H9 (cell line): Measurements from ENCODE around the gene MEMO1. TPM values are rescaled to one million over a fixed set of nuclear protein-coding genes. Genes with fewer than 3 reads are reported as not detected.

ENCODE experiments used
- DNase-seq: peaks from one replicate; pipeline ENCODE4 v3.0.0-alpha.2; 2017
- H2AFZ ChIP-seq: one replicate; pipeline ENCODE4 v1.6.1; 2013; ENCODE audit warnings: mild to moderate bottlenecking, low read length, control low read depth, moderate library complexity
- H2AK5ac ChIP-seq: 2 replicates; pipeline ENCODE4 v1.6.1; 2013; ENCODE audit warnings: low read length, control low read depth, mixed read lengths; ENCODE audit not compliant: insufficient read length
- H2BK120ac ChIP-seq: one replicate; pipeline ENCODE4 v1.6.1; 2013; ENCODE audit warnings: low read depth, mild to moderate bottlenecking, low read length, control low read depth, inconsistent platforms; ENCODE audit not compliant: poor library complexity, severe bottlenecking
- H2BK12ac ChIP-seq: 2 replicates; pipeline ENCODE4 v1.6.1; 2013; ENCODE audit warnings: low read length, control low read depth, mixed read lengths, low read depth; ENCODE audit not compliant: insufficient read length
- H2BK15ac ChIP-seq: 2 replicates; pipeline ENCODE4 v1.6.1; 2013; ENCODE audit warnings: low read depth, low read length, control low read depth
- H2BK20ac ChIP-seq: one replicate; pipeline ENCODE4 v1.6.1; 2013; ENCODE audit warnings: low read depth, mild to moderate bottlenecking, low read length, control low read depth, inconsistent platforms; ENCODE audit not compliant: poor library complexity, severe bottlenecking
- H2BK5ac ChIP-seq: 2 replicates; pipeline ENCODE4 v1.6.1; 2013; ENCODE audit warnings: low read length, control low read depth, mixed read lengths; ENCODE audit not compliant: insufficient read length
- H3K14ac ChIP-seq: 2 replicates; pipeline ENCODE4 v1.6.1; 2013; ENCODE audit warnings: low read length, control low read depth; ENCODE audit not compliant: insufficient read depth
- H3K18ac ChIP-seq: 2 replicates; pipeline ENCODE4 v1.6.1; 2013; ENCODE audit warnings: low read depth, mild to moderate bottlenecking, mixed read lengths, low read length, control low read depth; ENCODE audit not compliant: insufficient read length
- H3K23ac ChIP-seq: 2 replicates; pipeline ENCODE4 v1.6.1; 2013; ENCODE audit warnings: low read length, control low read depth, mixed read lengths, low read depth; ENCODE audit not compliant: insufficient read length
- H3K23me2 ChIP-seq: 2 replicates; pipeline ENCODE4 v1.6.1; 2013; ENCODE audit warnings: low read depth, mild to moderate bottlenecking, mixed read lengths, low read length, control low read depth; ENCODE audit not compliant: insufficient read length, poor library complexity, severe bottlenecking
- H3K27ac ChIP-seq: 2 replicates; pipeline ENCODE4 v1.5.1; 2013; ENCODE audit warnings: low read length, control low read depth, mixed read lengths, low read depth; ENCODE audit not compliant: insufficient read length
- H3K27me3 ChIP-seq: 2 replicates; pipeline ENCODE4 v1.6.1; 2013; ENCODE audit warnings: low read length, control low read depth, inconsistent platforms; ENCODE audit not compliant: insufficient read depth
- H3K4ac ChIP-seq: 2 replicates; pipeline ENCODE4 v1.6.1; 2013; ENCODE audit warnings: low read depth, mild to moderate bottlenecking, control low read depth, inconsistent platforms, low read length, moderate library complexity
- H3K4me1 ChIP-seq: 2 replicates; pipeline ENCODE4 v1.6.1; 2013; ENCODE audit warnings: low read length, control low read depth, inconsistent platforms; ENCODE audit not compliant: insufficient read depth
- H3K4me2 ChIP-seq: 2 replicates; pipeline ENCODE4 v1.6.1; 2013; ENCODE audit warnings: low read length, control low read depth, mixed read lengths; ENCODE audit not compliant: insufficient read length, insufficient read depth
- H3K56ac ChIP-seq: 2 replicates; pipeline ENCODE4 v1.6.1; 2013; ENCODE audit warnings: low read depth, mild to moderate bottlenecking, mixed read lengths, low read length, control low read depth; ENCODE audit not compliant: insufficient read length
- H3K79me1 ChIP-seq: 2 replicates; pipeline ENCODE4 v1.6.1; 2013; ENCODE audit warnings: low read depth, mild to moderate bottlenecking, moderate library complexity, low read length, control low read depth, inconsistent platforms; ENCODE audit not compliant: insufficient read depth, poor library complexity, severe bottlenecking
- H3K79me2 ChIP-seq: 2 replicates; pipeline ENCODE4 v1.6.1; 2013; ENCODE audit warnings: low read length, control low read depth, inconsistent platforms; ENCODE audit not compliant: insufficient read depth
- H3K9ac ChIP-seq: 2 replicates; pipeline ENCODE4 v1.6.1; 2013; ENCODE audit warnings: low read length, control low read depth, mixed read lengths; ENCODE audit not compliant: insufficient read length; ENCODE audit errors: extremely low read depth
- H3K9me3 ChIP-seq: one replicate; pipeline ENCODE4 v1.6.1; 2013; ENCODE audit warnings: low read depth, low read length, inconsistent platforms; ENCODE audit not compliant: control insufficient read depth
- H3T11ph ChIP-seq: one replicate; pipeline ENCODE4 v1.6.1; 2013; ENCODE audit warnings: mild to moderate bottlenecking, low read length, control low read depth, inconsistent platforms
- H4K20me1 ChIP-seq: one replicate; pipeline ENCODE4 v1.6.1; 2013; ENCODE audit not compliant: control insufficient read depth, insufficient read length, insufficient read depth
- H4K5ac ChIP-seq: 2 replicates; pipeline ENCODE4 v1.6.1; 2013; ENCODE audit warnings: low read depth, mild to moderate bottlenecking, mixed read lengths, low read length, control low read depth; ENCODE audit not compliant: insufficient read length
- H4K8ac ChIP-seq: replicated peaks from 2 replicates; pipeline ENCODE4 v1.6.1; 2013; ENCODE audit warnings: low read length, control low read depth, mixed read lengths, low read depth; ENCODE audit not compliant: insufficient read length
- H4K91ac ChIP-seq: 2 replicates; pipeline ENCODE4 v1.6.1; 2013; ENCODE audit warnings: low read depth, mild to moderate bottlenecking, moderate library complexity, mixed read lengths, low read length, control low read depth; ENCODE audit not compliant: insufficient read length
- H3K27ac Mint-ChIP-seq, 3 experiments: 2 replicates in 2 of 3; 3 replicates in 1 of 3; pipeline ENCODE4 v1.8.0; 2020 to 2021; ENCODE audit warnings: mixed read lengths in 3 of 3, mild to moderate bottlenecking in 1 of 3, moderate library complexity in 1 of 3
- H3K27me3 Mint-ChIP-seq: 2 replicates; pipeline ENCODE4 v1.8.0; 2021; ENCODE audit warnings: low read depth, mild to moderate bottlenecking, moderate library complexity, mixed read lengths
- H3K36me3 Mint-ChIP-seq, 3 experiments: 2 replicates in 2 of 3; 3 replicates in 1 of 3; pipeline ENCODE4 v1.8.0; 2020 to 2021; ENCODE audit warnings: low read depth in 3 of 3, mixed read lengths in 3 of 3; ENCODE audit not compliant: insufficient read depth in 1 of 3
- H3K4me1 Mint-ChIP-seq, 2 experiments: 2 replicates each; pipeline ENCODE4 v1.8.0; 2020; ENCODE audit warnings: mixed read lengths in 2 of 2
- H3K4me3 Mint-ChIP-seq, 2 experiments: 2 replicates in 1 of 2; 3 replicates in 1 of 2; pipeline ENCODE4 v1.8.0; 2020 to 2021; ENCODE audit warnings: mild to moderate bottlenecking in 2 of 2, mixed read lengths in 2 of 2, moderate library complexity in 1 of 2
- H3K9me3 Mint-ChIP-seq, 2 experiments: 2 replicates in 1 of 2; 3 replicates in 1 of 2; pipeline ENCODE4 v1.8.0; 2020; ENCODE audit warnings: mild to moderate bottlenecking in 2 of 2, mixed read lengths in 2 of 2, moderate library complexity in 1 of 2
- WGBS: extraction: QIAGEN DNeasy Blood & Tissue Kit; methylation state at CpG from one replicate; pipeline ENCODE4 v1.1.7; 2013; ENCODE audit warnings: missing lambda C conversion rate, low lambda C conversion rate, mixed read lengths; ENCODE audit not compliant: insufficient read length; ENCODE audit errors: extremely low coverage; 5-methylcytosine and 5-hydroxymethylcytosine counted together
- total RNA-seq: library from RNA; stranded (reverse); gene quantifications from 2 replicates; pipeline ENCODE4 v1.2.1, GENCODE V29; 2021
- TF ChIP-seq, protein P1 (sequence below): fragments of 200-600 bp; sonication (generic); conservative IDR thresholded peaks from 3 replicates; pipeline ENCODE4 v1.8.0; 2021; ENCODE audit warnings: antibody characterized with exemption, mild to moderate bottlenecking

The MEMO1 gene
- total RNA-seq, 1 experiment from 2014 or later: 49.4 TPM

DNA sequence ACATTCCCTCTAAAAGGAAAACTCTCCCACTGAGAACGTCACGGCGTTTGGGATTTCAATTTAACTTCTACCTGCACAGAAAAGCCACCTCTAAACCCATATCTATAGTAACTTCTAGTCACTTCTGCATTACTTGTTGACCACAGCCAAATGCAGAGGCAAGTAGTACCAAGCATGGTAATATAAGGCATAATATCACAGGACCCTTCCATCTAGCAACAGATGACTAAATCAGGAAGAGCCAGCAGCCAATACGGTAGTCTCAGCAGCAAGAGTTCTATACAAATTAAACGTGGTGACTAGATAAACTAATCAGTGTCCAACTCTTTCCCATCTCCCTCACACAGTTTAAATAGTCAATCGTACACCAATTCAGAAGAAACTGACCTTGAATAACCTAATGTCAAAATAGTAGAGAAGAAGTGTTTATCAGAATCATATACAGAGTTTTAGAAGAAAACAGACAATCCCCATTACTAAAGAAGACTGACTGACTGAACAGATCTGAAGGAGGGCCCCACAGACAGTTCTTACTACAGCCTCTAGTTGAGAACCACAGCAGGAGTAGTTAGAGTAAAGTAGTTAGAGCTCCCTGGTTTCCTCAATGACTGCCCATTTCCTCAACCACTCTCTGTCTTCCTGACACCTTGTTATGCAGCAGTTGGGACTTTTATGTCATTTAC is 30.0 kb downstream of the MEMO1 start:
- H3K18ac ChIP-seq: no peak overlapping the region
- H3K4me2 ChIP-seq: no peak overlapping the region
- no peak overlapping the region for H2BK15ac ChIP-seq
- no peaks in the 10 kb centered on the region for H3K9me3 Mint-ChIP-seq
- H3K4me3 Mint-ChIP-seq: no peak overlapping the region
- no peak overlapping the region for H2BK120ac ChIP-seq
- WGBS: no CpG with 5 or more reads among the region's 6 CpGs
- H3K4ac ChIP-seq: no peak overlapping the region
- H2AFZ ChIP-seq: no peak overlapping the region
- no peak overlapping the region for H3K56ac ChIP-seq
- H4K91ac ChIP-seq: no peak overlapping the region
- peaks cover 0 to 2% (median 0%) of the 10 kb centered on the region in 3 experiments; a peak in 1 of 7 replicates for H3K36me3 Mint-ChIP-seq
- H2BK20ac ChIP-seq: no peak overlapping the region
- DNase-seq: peak; percentile 33
- no peaks in the 10 kb centered on the region for H3K23me2 ChIP-seq
- TF ChIP-seq, protein P1, sequence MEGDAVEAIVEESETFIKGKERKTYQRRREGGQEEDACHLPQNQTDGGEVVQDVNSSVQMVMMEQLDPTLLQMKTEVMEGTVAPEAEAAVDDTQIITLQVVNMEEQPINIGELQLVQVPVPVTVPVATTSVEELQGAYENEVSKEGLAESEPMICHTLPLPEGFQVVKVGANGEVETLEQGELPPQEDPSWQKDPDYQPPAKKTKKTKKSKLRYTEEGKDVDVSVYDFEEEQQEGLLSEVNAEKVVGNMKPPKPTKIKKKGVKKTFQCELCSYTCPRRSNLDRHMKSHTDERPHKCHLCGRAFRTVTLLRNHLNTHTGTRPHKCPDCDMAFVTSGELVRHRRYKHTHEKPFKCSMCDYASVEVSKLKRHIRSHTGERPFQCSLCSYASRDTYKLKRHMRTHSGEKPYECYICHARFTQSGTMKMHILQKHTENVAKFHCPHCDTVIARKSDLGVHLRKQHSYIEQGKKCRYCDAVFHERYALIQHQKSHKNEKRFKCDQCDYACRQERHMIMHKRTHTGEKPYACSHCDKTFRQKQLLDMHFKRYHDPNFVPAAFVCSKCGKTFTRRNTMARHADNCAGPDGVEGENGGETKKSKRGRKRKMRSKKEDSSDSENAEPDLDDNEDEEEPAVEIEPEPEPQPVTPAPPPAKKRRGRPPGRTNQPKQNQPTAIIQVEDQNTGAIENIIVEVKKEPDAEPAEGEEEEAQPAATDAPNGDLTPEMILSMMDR: peak; percentile 26; the same call in 2 of the 3 replicates
- no peak overlapping the region for H3K23ac ChIP-seq
- no peak overlapping the region for H3K14ac ChIP-seq
- no peak overlapping the region for H2AK5ac ChIP-seq
- no peak overlapping the region for H3T11ph ChIP-seq
- no peak overlapping the region for H3K27ac ChIP-seq
- H3K79me1 ChIP-seq: peaks cover 12% of the 10 kb centered on the region
- no peaks in the 10 kb centered on the region for H3K9me3 ChIP-seq
- H4K5ac ChIP-seq: no peak overlapping the region
- no peaks in the 10 kb centered on the region for H4K20me1 ChIP-seq
- no peaks in the 10 kb centered on the region for H3K27me3 Mint-ChIP-seq
- no peak overlapping the region for H2BK12ac ChIP-seq
- H2BK5ac ChIP-seq: no peak overlapping the region
- peaks cover 3% of the 10 kb centered on the region; the same call in 1 of the 2 replicates for H3K4me1 ChIP-seq
- H3K4me1 Mint-ChIP-seq: peaks cover 12 to 14% of the 10 kb centered on the region in 2 experiments
- no peaks in the 10 kb centered on the region for H3K27me3 ChIP-seq
- no peak overlapping the region for H3K27ac Mint-ChIP-seq
- no peak overlapping the region for H3K9ac ChIP-seq
- no peak overlapping the region for H4K8ac ChIP-seq
- peaks cover 7% of the 10 kb centered on the region; the same call in 1 of the 2 replicates for H3K79me2 ChIP-seq
